GM12874 (cell line): ENCODE data around the gene GZMM.

ENCODE experiments used
- TF ChIP-seq, protein P1 (sequence below): IDR thresholded peaks from 2 replicates; pipeline ENCODE4 v1.5.1; 2011; ENCODE audit warnings: low read depth, mild to moderate bottlenecking, control low read depth, low read length, moderate library complexity; ENCODE audit not compliant: insufficient read depth

The GZMM gene

DNA sequence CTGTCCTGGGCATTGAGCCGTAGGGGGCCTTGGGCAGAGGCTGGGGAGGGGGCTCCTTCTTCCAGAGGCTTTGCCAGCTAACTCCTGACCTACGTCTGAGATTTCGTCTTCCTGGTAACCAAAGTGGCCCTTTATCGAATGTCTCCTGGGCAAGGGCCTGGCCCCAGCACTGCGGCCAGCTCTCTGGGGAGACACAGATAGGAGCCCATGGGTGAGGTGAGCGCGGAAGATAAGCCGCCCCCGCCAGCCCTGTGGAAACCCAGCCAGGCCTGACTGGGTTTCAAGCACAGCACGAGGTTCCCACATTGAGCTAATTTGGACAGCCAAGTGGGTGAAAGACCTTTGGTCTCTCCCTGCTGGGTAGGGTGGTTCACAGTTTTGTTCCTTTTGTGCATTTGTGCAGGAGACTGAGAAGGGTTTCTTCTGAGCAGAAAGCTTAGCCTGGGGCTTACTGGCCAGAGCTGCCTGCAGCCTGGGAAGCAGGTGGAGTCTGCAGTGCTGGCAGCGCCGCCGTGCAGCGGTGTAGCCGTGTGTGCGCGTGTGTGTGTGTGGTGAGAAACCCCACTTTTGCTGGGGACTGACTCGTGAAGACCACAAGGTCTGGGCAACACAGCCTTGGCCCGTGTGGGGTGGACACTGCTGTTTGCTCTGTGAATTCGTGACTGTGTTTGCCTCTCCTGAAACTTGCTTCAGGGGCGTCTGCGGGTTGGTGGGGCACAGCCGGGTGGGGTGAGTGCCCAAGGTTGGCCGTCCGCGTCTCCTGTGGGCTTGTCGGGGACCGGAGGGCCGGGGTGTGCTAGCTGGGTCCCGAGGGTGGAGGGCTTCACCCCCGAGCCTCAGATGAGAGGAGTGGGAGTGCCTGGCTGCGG is 31.0 kb downstream of the GZMM start:
- TF ChIP-seq, protein P1, sequence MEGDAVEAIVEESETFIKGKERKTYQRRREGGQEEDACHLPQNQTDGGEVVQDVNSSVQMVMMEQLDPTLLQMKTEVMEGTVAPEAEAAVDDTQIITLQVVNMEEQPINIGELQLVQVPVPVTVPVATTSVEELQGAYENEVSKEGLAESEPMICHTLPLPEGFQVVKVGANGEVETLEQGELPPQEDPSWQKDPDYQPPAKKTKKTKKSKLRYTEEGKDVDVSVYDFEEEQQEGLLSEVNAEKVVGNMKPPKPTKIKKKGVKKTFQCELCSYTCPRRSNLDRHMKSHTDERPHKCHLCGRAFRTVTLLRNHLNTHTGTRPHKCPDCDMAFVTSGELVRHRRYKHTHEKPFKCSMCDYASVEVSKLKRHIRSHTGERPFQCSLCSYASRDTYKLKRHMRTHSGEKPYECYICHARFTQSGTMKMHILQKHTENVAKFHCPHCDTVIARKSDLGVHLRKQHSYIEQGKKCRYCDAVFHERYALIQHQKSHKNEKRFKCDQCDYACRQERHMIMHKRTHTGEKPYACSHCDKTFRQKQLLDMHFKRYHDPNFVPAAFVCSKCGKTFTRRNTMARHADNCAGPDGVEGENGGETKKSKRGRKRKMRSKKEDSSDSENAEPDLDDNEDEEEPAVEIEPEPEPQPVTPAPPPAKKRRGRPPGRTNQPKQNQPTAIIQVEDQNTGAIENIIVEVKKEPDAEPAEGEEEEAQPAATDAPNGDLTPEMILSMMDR, result no peak

DNA sequence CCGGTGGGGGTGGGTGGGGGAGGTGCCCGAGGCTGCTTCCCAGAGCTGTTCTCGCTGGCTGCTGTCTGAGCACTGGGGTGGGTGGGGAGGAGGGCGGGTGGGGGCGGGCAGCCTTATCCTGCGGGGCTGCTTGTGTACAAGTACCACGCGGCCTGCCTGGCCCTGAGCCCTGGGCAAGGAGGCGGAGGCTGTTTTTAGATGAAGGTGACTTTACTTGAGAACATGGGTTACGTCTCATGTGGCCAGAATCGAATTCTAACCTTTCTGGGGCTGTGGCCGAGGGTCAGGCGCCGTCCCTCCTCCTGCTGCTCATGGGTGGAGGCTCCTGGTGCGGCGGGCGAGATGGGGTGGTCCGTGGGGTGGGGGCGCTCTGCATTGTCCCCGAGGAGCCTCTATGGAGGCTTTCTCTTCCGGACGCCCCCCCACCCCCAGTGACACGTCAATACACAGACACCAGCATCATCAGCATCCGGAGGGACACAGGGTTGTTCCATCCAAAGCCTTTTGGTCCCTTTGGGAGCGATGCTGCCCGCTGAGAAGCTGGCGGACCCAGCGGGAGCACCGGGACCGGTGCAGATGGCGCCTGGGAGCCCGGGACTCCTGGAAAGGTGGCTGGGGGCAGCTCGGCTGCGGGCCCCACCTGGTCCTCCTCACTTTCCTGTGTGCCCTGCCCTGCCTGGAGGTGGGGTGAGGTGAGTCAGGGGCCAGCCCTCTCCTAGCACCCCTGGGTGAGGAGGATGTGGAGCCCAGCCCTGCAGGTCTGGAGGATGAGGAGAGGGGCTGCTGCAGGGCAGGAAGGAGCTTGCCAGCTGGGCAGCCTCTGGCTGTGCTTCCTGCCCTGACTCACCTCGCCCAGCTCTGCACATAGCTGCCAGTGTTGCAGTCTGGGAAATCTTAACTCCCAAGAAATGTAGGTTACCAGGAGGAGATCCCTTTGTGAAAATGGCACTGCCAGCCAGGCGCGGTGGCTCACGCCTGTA is 32.0 kb downstream of the GZMM start:
- TF ChIP-seq, protein P1, result no peak

DNA sequence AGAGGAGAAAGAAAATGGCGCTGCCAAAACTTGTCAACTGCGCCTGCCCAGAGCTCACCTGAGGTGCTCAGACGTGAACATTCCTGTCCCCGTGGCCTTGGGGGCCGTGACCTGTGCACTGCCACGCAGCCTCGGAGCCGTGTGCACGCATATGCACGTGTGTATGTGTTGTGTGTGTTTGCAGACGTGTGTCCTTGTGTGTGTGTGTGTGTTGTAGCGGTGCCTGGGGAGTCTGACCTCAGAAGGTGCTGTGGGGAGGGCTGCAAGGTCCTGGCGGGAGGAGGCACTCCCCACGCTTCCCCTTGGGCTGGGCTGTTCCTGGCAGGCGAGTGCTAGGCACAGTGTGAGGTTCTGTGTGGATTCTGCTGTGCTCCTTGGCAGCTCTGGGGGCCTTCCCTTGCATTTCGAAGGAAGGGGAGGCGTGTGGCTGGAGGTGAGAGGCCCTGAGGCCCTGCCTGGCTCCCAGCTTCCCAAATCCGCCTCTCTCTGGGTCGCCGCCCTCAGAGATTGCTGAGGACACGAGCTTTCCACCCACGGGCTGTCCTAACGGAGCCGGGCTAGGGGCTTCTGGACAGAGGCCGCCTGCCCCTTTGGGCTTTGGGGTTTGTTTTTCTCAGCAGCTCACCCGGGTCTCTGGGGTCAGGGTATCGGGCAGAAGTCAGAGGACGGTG is 33.0 kb downstream of the GZMM start:
- TF ChIP-seq, protein P1, result no peak

DNA sequence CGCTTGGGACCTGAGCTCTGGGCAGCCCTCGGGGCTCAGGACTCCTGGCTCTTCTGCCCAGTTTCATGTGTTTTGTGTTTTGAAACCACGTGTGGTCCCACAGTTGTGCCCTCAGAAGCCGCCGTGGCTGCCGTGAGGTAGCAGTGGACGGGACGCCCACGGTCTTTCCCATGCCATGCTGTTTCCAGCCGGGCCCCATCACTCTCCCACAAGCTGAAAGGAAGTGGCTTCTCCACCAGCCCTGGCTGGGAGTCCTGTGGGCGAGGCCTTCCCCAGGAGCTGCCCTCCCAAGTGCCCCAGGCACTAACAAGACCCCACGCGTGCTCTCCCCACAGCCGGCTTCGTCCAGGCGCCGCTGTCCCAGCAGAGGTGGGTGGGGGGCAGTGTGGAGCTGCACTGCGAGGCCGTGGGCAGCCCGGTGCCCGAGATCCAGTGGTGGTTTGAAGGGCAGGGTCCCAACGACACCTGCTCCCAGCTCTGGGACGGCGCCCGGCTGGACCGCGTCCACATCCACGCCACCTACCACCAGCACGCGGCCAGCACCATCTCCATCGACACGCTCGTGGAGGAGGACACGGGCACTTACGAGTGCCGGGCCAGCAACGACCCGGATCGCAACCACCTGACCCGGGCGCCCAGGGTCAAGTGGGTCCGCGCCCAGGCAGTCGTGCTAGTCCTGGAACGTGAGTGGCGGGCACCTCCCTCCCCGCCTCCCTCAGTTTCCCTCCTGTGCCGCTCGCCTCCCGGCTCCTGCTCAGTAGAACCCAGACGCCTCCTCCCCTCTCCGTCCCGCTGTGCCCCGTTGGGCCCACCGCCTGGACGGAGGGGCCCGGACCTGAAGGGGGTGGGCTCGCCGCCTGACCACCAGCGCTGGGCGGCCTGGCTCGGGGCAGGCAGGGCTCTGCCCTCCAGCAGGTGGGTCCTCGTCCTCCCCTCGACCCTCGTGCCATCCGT is 33.9 kb downstream of the GZMM start:
- TF ChIP-seq, protein P1, result no peak

DNA sequence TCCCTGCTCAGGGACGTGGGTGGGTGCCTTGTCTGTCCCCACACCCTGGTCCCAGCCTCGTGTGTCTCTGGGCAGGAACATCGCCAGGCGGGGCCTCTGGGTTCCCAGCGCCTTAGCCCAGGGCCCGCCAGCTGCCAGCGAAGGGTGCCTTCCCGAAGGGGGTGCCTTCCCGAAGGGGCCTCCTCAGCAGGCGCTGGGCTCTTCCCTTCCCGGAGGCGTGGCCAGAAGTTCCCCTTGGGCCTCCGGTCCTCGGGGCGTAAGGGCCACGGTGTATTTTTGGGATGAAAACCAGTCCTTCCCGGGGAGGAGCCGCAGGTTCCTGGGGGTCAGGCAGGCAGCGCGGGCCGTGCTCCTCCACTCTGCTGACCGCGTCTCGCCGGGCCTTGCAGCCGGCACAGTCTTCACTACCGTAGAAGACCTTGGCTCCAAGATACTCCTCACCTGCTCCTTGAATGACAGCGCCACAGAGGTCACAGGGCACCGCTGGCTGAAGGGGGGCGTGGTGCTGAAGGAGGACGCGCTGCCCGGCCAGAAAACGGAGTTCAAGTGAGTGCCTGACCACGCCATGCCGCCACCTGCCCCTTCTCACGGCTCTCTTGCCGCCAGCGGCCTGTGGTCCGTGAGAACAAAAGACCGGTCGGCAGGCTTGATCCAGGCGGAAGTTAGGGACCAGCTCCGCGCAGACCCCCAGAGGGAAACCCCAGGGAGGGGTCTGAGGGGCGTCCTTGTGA is 35.4 kb downstream of the GZMM start:
- TF ChIP-seq, protein P1, result no peak

DNA sequence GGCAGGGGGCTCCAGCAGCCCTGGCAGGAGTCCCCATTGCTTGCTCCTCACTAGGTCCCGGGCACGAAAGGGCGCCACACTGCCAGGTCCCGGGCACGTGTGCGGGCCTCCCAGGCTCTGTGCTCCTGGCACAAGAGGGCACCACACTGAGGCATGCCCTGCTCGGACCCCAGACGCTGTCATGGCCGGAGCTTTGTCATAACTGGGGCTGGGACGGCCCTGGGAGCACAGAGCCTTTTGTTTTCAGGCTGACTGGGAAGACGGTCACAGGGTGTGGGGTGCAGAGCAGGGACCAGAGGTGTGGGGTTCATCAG is 35.9 kb downstream of the GZMM start:
- TF ChIP-seq, protein P1, result no peak
